ENCODE results near the gene SUPT6H.

DNA sequence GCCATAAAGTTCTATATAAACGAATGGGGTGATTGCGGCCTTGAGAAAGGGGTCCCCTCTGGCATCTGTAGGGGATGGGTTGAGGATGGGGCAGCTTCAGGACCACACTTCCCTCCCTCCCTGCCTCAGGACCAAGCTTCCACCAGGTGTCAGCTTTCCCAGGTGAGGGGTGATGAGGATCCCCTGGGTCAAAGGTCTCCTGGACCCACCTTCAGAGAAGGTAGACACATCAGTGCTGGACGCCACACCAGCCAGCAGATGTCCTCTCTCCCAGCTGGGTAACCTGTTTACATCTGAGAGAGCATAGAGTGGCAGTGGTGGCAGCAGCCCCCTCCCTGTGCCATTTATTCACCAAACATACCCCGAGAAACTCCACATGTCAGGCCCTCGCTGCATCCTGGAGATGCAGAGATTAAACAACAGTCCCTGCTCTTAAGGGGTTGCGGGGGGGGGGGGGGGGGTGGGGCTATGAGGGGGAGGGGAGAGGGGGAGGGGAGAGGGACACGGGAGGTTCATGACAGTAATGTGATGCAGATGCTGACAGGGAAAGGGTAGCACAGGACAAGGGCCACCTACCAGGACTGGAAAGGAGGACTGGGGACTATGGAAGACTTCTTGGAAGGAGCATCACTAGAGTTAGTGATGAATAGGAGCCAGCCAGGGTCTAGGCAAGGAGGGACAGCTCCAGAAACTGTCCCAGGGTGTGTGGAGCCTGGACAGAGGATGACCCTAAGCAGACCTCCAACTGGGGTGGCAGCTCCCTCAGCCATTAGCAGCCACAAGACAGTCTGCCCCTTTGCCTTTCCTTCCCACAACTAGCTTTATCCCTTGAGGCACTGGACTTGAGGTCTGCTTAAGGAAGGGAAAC is 44.7 kb downstream of the SUPT6H start:
- TF ChIP-seq EZH2 (IDR thresholded peaks at IDR 0.05; ENCODE audit: low read length, missing control alignments): no peak
- TF ChIP-seq, protein P1, sequence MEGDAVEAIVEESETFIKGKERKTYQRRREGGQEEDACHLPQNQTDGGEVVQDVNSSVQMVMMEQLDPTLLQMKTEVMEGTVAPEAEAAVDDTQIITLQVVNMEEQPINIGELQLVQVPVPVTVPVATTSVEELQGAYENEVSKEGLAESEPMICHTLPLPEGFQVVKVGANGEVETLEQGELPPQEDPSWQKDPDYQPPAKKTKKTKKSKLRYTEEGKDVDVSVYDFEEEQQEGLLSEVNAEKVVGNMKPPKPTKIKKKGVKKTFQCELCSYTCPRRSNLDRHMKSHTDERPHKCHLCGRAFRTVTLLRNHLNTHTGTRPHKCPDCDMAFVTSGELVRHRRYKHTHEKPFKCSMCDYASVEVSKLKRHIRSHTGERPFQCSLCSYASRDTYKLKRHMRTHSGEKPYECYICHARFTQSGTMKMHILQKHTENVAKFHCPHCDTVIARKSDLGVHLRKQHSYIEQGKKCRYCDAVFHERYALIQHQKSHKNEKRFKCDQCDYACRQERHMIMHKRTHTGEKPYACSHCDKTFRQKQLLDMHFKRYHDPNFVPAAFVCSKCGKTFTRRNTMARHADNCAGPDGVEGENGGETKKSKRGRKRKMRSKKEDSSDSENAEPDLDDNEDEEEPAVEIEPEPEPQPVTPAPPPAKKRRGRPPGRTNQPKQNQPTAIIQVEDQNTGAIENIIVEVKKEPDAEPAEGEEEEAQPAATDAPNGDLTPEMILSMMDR (conservative IDR thresholded peaks at IDR 0.05 in 1 of 2, IDR thresholded peaks at IDR 0.05 in 1 of 2; ENCODE audit: low read depth in 1 of 2, low read length in 2 of 2): no peak
